Left ventricle myocardium inferior (tissue), 1 donor: ENCODE results near the gene CDH22. TPM values are rescaled to one million over a fixed set of nuclear protein-coding genes. Genes with fewer than 3 reads are reported as not detected.

Experiments used
- DNase-seq: peaks from one replicate; pipeline ENCODE4 v3.0.0-alpha.2; 2020
- H3K27ac ChIP-seq: fragments of 200-600 bp; replicated peaks from 2 replicates; pipeline ENCODE4 v1.8.0; 2021
- H3K27me3 ChIP-seq: fragments of 200-600 bp; 2 replicates; pipeline ENCODE4 v1.8.0; 2021; ENCODE audit warnings: low read depth
- H3K36me3 ChIP-seq: fragments of 200-600 bp; 2 replicates; pipeline ENCODE4 v1.8.0; 2021
- H3K4me1 ChIP-seq: fragments of 200-600 bp; 2 replicates; pipeline ENCODE4 v1.8.0; 2021
- H3K4me3 ChIP-seq: fragments of 200-600 bp; 2 replicates; pipeline ENCODE4 v1.8.0; 2021; ENCODE audit warnings: mild to moderate bottlenecking, moderate library complexity
- H3K9me3 ChIP-seq: fragments of 200-600 bp; replicated peaks from 2 replicates; pipeline ENCODE4 v1.8.0; 2021
- intact Hi-C: fragments of 100-400 bp; cut with micrococcal nuclease; formaldehyde crosslinking; loops from one replicate; pipeline ENCODE4 v1.11.0; 2022
- total RNA-seq: library from RNA; stranded (reverse); fragmentation: NEBNext Ultra II Directional; extraction: Animal tissue kit (Norgen Biotek cat#: 25700); gene quantifications from one replicate; pipeline ENCODE4 v1.2.1, GENCODE V29; 2021
- TF ChIP-seq, protein P1 (sequence below): fragments of 200-600 bp; IDR thresholded peaks from 2 replicates; pipeline ENCODE4 v1.8.0; 2021; ENCODE audit warnings: antibody characterized with exemption, mild to moderate bottlenecking, borderline replicate concordance
- donor health status: DM: no; HTN: yes; CAD: no; lungs with severe emphysema.

Gene CDH22
- total RNA-seq, 1 donor from 2014 or later: 2.3 TPM

DNA sequence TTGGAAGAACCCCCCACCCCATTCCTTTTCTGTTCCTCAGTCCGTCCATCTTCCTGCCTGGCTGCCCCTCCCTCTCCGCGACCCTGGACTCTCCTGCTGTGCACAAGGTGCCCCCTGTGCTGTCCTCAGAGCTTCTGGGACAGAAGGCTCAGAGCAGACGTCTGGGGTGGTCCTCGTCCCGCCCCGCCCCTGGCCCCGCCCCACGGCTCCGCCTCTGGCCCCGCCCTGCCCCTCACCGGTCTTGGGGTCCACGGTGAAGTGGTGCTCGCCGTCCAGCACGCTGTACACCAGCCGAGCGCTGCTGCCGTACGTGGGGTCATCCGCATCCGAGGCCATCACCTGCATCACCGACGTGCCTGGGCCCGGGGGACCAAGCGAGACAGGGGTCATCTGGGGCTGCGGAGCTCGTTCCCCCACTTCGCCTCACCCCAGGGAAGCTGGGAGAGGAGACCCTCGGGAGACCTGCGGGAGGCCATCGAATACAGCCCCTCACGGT is 81.0 kb downstream of the CDH22 start:
- intact Hi-C loops: no loop called here
- H3K36me3 ChIP-seq: no peaks in the 10 kb centered on the region
- peaks cover 14% of the 10 kb centered on the region for H3K4me1 ChIP-seq
- no peak overlapping the region for H3K4me3 ChIP-seq
- DNase-seq: no peak
- no peaks in the 10 kb centered on the region for H3K9me3 ChIP-seq
- no peak overlapping the region for H3K27ac ChIP-seq
- TF ChIP-seq, protein P1, sequence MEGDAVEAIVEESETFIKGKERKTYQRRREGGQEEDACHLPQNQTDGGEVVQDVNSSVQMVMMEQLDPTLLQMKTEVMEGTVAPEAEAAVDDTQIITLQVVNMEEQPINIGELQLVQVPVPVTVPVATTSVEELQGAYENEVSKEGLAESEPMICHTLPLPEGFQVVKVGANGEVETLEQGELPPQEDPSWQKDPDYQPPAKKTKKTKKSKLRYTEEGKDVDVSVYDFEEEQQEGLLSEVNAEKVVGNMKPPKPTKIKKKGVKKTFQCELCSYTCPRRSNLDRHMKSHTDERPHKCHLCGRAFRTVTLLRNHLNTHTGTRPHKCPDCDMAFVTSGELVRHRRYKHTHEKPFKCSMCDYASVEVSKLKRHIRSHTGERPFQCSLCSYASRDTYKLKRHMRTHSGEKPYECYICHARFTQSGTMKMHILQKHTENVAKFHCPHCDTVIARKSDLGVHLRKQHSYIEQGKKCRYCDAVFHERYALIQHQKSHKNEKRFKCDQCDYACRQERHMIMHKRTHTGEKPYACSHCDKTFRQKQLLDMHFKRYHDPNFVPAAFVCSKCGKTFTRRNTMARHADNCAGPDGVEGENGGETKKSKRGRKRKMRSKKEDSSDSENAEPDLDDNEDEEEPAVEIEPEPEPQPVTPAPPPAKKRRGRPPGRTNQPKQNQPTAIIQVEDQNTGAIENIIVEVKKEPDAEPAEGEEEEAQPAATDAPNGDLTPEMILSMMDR: no peak
- H3K27me3 ChIP-seq: peaks cover 67% of the 10 kb centered on the region

GRCh38 chr20:46226602-46227001 is 81.7 kb downstream of the CDH22 start:
- Histone ChIP-seq H3K9me3 (no peaks in the 10 kb centered on the region), H3K27me3 (peaks cover 67% of the 10 kb centered on the region), H3K4me3 (no peak overlapping the region), H3K27ac (no peak overlapping the region), H3K4me1 (peaks cover 21% of the 10 kb centered on the region), H3K36me3 (no peaks in the 10 kb centered on the region)
- DNase-seq: no peak
- intact Hi-C loops: no loop called here
- TF ChIP-seq, protein P1: no peak

GRCh38 chr20:46222521-46223007 is 85.7 kb downstream of the CDH22 start:
- H3K27me3 ChIP-seq: peaks cover 35% of the 10 kb centered on the region
- TF ChIP-seq, protein P1: no peak
- peak overlapping the region; percentile 96 for H3K27ac ChIP-seq
- DNase-seq: peak; percentile 77
- peaks cover 33% of the 10 kb centered on the region for H3K4me1 ChIP-seq
- H3K9me3 ChIP-seq: no peaks in the 10 kb centered on the region
- H3K4me3 ChIP-seq: no peak overlapping the region
- intact Hi-C loops: no loop called here
- H3K36me3 ChIP-seq: no peaks in the 10 kb centered on the region

- intact Hi-C loops: no loop called here
- no peak for DNase-seq
Observed at GRCh38 chr20:46221256-46221833, 87.0 kb downstream of the CDH22 start.

DNA sequence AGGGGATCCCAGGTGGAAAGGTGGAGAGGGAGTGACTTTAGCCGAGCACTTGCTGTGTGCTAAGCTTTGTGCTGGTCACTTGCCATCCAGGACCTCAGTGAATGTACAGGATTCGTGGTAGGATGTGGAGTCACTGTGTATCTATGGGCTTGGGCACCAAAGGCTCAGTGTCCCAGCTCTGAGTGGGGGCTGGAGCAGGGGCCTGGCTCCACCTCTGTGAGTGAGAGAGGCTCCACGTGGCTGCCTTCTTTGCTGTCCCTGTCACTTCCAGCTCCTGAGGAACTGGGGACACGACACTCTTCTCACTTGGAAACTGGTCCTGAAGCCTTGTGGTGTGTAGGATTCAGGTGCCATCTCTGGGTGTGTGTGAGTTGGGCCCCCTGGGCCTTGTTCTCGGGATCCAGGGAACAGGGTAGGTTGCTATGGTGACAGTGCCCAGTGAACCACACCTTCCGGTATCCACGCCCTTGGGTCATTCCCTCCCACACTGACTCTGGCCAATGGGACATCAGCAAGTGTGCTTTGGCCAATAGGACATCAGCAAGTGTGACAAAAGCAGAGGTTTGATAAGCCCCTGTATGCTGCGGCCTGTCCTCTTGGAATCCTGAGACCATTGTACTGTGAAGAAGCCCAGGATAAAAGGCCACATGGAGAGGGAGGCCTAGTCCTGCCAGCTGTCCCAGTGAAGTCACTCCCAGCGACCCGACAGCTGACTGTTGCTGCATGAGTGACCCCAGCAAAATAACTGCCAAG is 87.7 kb downstream of the CDH22 start:
- H3K27me3 ChIP-seq: peaks cover 16% of the 10 kb centered on the region
- TF ChIP-seq, protein P1: no peak
- H3K9me3 ChIP-seq: no peaks in the 10 kb centered on the region
- H3K4me1 ChIP-seq: peaks cover 46% of the 10 kb centered on the region
- H3K27ac ChIP-seq: peak overlapping the region; percentile 96
- no peaks in the 10 kb centered on the region for H3K36me3 ChIP-seq
- DNase-seq: no peak
- H3K4me3 ChIP-seq: no peak overlapping the region
- intact Hi-C loops: no loop called here

More at GRCh38 chr20:46221256-46221833, 87.0 kb downstream of the CDH22 start:
- H3K27me3 ChIP-seq: peaks cover 23% of the 10 kb centered on the region
- no peaks in the 10 kb centered on the region for H3K36me3 ChIP-seq
- peak overlapping the region; percentile 96 for H3K27ac ChIP-seq
- TF ChIP-seq, protein P1: no peak
- H3K4me1 ChIP-seq: peaks cover 38% of the 10 kb centered on the region
- H3K4me3 ChIP-seq: no peak overlapping the region
- no peaks in the 10 kb centered on the region for H3K9me3 ChIP-seq
